ENCODE results near the gene DEFB123. TPM values are rescaled to one million over a fixed set of nuclear protein-coding genes. Genes with fewer than 3 reads are reported as not detected.

The DEFB123 gene
- total RNA-seq, 3 donors from 2014 or later: not detected

- Histone ChIP-seq H3K9me3 (no peaks in the 10 kb centered on the region), H3K36me3 (no peaks in the 10 kb centered on the region), H3K4me1 (no peaks in the 10 kb centered on the region), H3K27ac (peak overlapping the region in 1 of 2 donors; percentile 69), H3K4me3 (peak overlapping the region in 2 of 3 donors; percentile 16 to 55), H3K27me3 (no peaks in the 10 kb centered on the region)
- intact Hi-C loops (cut with DNase I; ENCODE audit: low total_unique reads): no loop called here
- peak; percentile 20 to 68 for DNase-seq (ENCODE audit: low spot score in 2 of 2)
- TF ChIP-seq POLR2A (IDR thresholded peaks at IDR 0.05) (no peak), POLR2AphosphoS5 (IDR thresholded peaks at IDR 0.05) (peak in 1 of 3 donors; percentile 16)
These were observed 56.4 kb downstream of the DEFB123 start for GRCh38 chr20:31496761-31497295.

- intact Hi-C loops (cut with DNase I; ENCODE audit: low total_unique reads): no loop called here
- Histone ChIP-seq H3K27ac (peak overlapping the region in 1 of 2 donors; percentile 69), H3K27me3 (no peaks in the 10 kb centered on the region), H3K4me3 (no peak overlapping the region), H3K4me1 (no peaks in the 10 kb centered on the region), H3K36me3 (no peaks in the 10 kb centered on the region), H3K9me3 (no peaks in the 10 kb centered on the region)
- TF ChIP-seq, protein P1, sequence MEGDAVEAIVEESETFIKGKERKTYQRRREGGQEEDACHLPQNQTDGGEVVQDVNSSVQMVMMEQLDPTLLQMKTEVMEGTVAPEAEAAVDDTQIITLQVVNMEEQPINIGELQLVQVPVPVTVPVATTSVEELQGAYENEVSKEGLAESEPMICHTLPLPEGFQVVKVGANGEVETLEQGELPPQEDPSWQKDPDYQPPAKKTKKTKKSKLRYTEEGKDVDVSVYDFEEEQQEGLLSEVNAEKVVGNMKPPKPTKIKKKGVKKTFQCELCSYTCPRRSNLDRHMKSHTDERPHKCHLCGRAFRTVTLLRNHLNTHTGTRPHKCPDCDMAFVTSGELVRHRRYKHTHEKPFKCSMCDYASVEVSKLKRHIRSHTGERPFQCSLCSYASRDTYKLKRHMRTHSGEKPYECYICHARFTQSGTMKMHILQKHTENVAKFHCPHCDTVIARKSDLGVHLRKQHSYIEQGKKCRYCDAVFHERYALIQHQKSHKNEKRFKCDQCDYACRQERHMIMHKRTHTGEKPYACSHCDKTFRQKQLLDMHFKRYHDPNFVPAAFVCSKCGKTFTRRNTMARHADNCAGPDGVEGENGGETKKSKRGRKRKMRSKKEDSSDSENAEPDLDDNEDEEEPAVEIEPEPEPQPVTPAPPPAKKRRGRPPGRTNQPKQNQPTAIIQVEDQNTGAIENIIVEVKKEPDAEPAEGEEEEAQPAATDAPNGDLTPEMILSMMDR (IDR thresholded peaks at IDR 0.05): no peak
- TF ChIP-seq POLR2A (IDR thresholded peaks at IDR 0.05) (no peak), POLR2AphosphoS5 (IDR thresholded peaks at IDR 0.05) (no peak)
- DNase-seq (ENCODE audit: low spot score in 2 of 2): no peak
These were observed 57.6 kb downstream of the DEFB123 start for GRCh38 chr20:31497838-31498540.

Other genes starting within 250 kb of the DEFB123 start
- gene DEFB115, start 183.0 kb upstream of the DEFB123 start, total RNA-seq: not detected
- not detected for gene DEFB116, start 132.0 kb upstream of the DEFB123 start, total RNA-seq
- gene DEFB118, start 72.0 kb upstream of the DEFB123 start, total RNA-seq: not detected
- gene DEFB119, start 50.0 kb upstream of the DEFB123 start, total RNA-seq: not detected
- gene DEFB121, start 34.4 kb upstream of the DEFB123 start, total RNA-seq: not detected
- not detected for gene DEFB124, start 34.5 kb downstream of the DEFB123 start, total RNA-seq
- gene REM1, start 34.7 kb downstream of the DEFB123 start, total RNA-seq: 1 to 10 TPM; 3.2 to 3.9 (median 3.4) TPM
- gene HM13, start 73.8 kb downstream of the DEFB123 start, total RNA-seq: 10 to 100 TPM; 44.2 to 73.7 (median 53.1) TPM
- 100 to 1,000 TPM; 156 to 407 (median 270) TPM for gene ID1, start 164.7 kb downstream of the DEFB123 start, total RNA-seq
- gene COX4I2, start 197.3 kb downstream of the DEFB123 start, total RNA-seq: 1 to 10 TPM in 1 of 3 donors, not detected in 2; 5.3 TPM